ENCODE measurements around the gene UBR7.

- TF ChIP-seq CTCF (IDR thresholded peaks at IDR 0.05; ENCODE audit: insufficient read depth, low read length) (no peak), REST (IDR thresholded peaks at IDR 0.05; ENCODE audit: insufficient replicate concordance, low read depth) (no peak)
Measured at GRCh38 chr14:93268406-93268805, 61.4 kb downstream of the UBR7 start.
